Endothelial cell (in vitro differentiated cells): ENCODE results near the gene CSF1. TPM values are rescaled to one million over a fixed set of nuclear protein-coding genes. Genes with fewer than 3 reads are reported as not detected.

ENCODE experiments used
- DNase-seq: peaks from one replicate; pipeline ENCODE4 v3.0.0; 2021; ENCODE audit warnings: low spot score
- H3K27ac Mint-ChIP-seq: one replicate; pipeline ENCODE4 v1.8.0; 2021; ENCODE audit warnings: mixed read lengths, inconsistent platforms; ENCODE audit not compliant: unreplicated experiment
- H3K27me3 Mint-ChIP-seq: one replicate; pipeline ENCODE4 v1.8.0; 2021; ENCODE audit warnings: mild to moderate bottlenecking, moderate library complexity, mixed read lengths, inconsistent platforms; ENCODE audit not compliant: unreplicated experiment
- H3K36me3 Mint-ChIP-seq: one replicate; pipeline ENCODE4 v1.8.0; 2021; ENCODE audit warnings: mild to moderate bottlenecking, low read depth, mixed read lengths, inconsistent platforms; ENCODE audit not compliant: unreplicated experiment
- H3K4me1 Mint-ChIP-seq: one replicate; pipeline ENCODE4 v1.8.0; 2021; ENCODE audit warnings: mild to moderate bottlenecking, mixed read lengths, inconsistent platforms; ENCODE audit not compliant: unreplicated experiment
- H3K4me3 Mint-ChIP-seq: one replicate; pipeline ENCODE4 v1.8.0; 2021; ENCODE audit warnings: mild to moderate bottlenecking, mixed read lengths, inconsistent platforms; ENCODE audit not compliant: unreplicated experiment
- H3K9me3 Mint-ChIP-seq: one replicate; pipeline ENCODE4 v1.8.0; 2021; ENCODE audit warnings: mixed read lengths, inconsistent platforms; ENCODE audit not compliant: unreplicated experiment
- total RNA-seq: library from RNA; stranded (reverse); fragmentation: NEBNext Ultra II Directional; extraction: Animal tissue kit (Norgen Biotek cat#: 25700); gene quantifications from one replicate; pipeline ENCODE4 v1.2.1, GENCODE V29; 2021; ENCODE audit not compliant: unreplicated experiment
- TF ChIP-seq, protein P1 (sequence below): fragments of 200-600 bp; sonication (generic); IDR thresholded peaks from one replicate; pipeline ENCODE4 v1.5.0; 2021; ENCODE audit warnings: antibody characterized with exemption; ENCODE audit not compliant: unreplicated experiment

The CSF1 gene
- total RNA-seq, 1 donor from 2014 or later: 2.1 TPM

DNA sequence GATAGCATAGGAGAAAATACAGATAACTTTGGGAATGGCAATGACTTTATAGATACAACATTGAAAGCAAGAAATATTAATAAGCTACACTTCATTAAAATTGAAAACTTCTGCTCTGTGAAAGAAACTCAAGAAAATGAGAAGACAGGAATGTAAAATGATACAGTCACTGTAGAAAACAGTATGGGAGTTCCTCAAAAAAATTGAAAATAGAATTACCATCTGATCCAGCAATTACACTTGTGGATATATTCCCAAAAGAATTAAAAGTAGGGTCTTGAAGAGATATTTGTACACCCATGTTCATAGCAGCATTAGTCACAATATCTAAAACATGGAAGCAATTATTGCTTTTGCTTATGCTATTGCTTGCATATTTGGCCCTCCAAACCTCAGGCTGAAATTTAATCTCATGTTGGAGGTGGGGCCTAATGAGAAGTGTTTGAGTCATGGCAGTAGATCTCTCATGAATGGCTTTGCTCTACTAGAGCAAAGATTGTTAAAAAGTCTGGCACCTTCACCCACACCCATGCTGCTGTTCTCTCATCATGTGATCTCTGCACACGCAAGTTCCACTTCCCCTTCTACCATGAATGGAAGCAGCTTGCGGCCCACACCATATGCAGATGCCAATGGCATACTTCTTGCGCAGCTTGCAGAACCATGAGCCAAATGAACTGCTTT is 58.6 kb downstream of the CSF1 start:
- Mint-ChIP-seq H3K4me3 (no peak overlapping the region), H3K36me3 (no peaks in the 10 kb centered on the region), H3K9me3 (no peaks in the 10 kb centered on the region), H3K27ac (no peak overlapping the region), H3K27me3 (no peaks in the 10 kb centered on the region), H3K4me1 (no peaks in the 10 kb centered on the region)
- TF ChIP-seq, protein P1, sequence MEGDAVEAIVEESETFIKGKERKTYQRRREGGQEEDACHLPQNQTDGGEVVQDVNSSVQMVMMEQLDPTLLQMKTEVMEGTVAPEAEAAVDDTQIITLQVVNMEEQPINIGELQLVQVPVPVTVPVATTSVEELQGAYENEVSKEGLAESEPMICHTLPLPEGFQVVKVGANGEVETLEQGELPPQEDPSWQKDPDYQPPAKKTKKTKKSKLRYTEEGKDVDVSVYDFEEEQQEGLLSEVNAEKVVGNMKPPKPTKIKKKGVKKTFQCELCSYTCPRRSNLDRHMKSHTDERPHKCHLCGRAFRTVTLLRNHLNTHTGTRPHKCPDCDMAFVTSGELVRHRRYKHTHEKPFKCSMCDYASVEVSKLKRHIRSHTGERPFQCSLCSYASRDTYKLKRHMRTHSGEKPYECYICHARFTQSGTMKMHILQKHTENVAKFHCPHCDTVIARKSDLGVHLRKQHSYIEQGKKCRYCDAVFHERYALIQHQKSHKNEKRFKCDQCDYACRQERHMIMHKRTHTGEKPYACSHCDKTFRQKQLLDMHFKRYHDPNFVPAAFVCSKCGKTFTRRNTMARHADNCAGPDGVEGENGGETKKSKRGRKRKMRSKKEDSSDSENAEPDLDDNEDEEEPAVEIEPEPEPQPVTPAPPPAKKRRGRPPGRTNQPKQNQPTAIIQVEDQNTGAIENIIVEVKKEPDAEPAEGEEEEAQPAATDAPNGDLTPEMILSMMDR: no peak
- DNase-seq: no peak

DNA sequence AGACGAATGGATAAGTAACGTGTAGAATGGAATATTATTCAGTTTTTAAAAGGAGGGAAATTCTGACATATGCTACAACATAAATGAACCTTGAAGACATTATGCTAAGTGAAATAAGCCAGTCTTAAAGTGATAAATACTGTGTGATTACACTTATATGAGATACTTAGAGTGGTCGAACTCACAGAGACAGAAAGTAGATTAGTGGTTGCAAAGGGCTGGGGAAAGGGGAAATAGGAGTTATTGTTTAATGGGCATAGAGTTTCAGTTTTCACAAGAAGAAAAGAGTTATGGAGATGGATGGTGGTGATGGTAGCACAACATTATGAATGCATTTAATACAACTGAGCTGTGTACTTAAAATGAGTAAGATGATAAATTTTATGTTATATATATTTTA is 59.3 kb downstream of the CSF1 start:
- no peaks in the 10 kb centered on the region for H3K36me3 Mint-ChIP-seq
- no peaks in the 10 kb centered on the region for H3K27me3 Mint-ChIP-seq
- no peak overlapping the region for H3K4me3 Mint-ChIP-seq
- TF ChIP-seq, protein P1: no peak
- DNase-seq: no peak
- H3K27ac Mint-ChIP-seq: no peak overlapping the region
- H3K4me1 Mint-ChIP-seq: no peaks in the 10 kb centered on the region
- no peaks in the 10 kb centered on the region for H3K9me3 Mint-ChIP-seq

DNA sequence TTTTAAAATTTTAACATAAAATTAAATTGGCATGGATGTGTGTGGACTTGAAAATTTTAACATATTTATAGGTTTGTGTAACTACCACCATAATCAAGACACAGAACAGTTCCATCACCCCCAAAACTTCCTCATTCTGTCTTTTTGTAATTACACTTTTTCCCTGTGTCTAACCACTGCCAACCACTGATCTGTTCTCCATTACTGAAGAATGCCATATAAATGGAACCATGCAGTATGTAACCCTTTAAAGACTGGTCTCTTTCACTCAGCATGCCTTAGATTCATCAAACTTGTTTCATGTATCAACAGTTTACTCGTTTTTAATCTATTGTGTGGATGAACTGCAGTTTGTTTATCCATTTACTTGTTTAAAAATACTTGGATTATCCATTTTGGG is 60.9 kb downstream of the CSF1 start:
- no peaks in the 10 kb centered on the region for H3K4me1 Mint-ChIP-seq
- no peak overlapping the region for H3K27ac Mint-ChIP-seq
- TF ChIP-seq, protein P1: no peak
- H3K36me3 Mint-ChIP-seq: no peaks in the 10 kb centered on the region
- no peaks in the 10 kb centered on the region for H3K27me3 Mint-ChIP-seq
- H3K4me3 Mint-ChIP-seq: no peak overlapping the region
- no peaks in the 10 kb centered on the region for H3K9me3 Mint-ChIP-seq
- no peak for DNase-seq

DNA sequence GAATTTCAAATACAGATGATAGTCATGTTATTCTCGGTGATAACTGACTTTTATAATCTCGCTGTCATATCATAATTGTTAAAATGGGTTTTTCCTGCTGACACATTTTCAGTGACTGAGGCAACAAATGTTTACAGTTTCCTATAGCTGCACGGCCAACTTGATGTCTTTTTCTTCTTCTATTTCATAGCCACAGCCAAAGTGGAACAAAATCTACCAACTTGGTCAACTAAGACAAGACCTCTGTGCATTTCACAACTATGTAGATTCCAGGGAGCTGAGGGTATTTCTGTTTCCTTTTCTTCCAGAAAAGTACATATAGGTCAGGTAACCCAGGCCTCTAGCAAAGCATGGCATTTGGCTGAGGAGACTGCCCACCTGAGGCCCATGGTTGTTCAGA is 63.5 kb downstream of the CSF1 start:
- H3K9me3 Mint-ChIP-seq: no peaks in the 10 kb centered on the region
- H3K27me3 Mint-ChIP-seq: no peaks in the 10 kb centered on the region
- TF ChIP-seq, protein P1: no peak
- H3K27ac Mint-ChIP-seq: no peak overlapping the region
- no peak overlapping the region for H3K4me3 Mint-ChIP-seq
- H3K36me3 Mint-ChIP-seq: no peaks in the 10 kb centered on the region
- DNase-seq: no peak
- peaks cover 4% of the 10 kb centered on the region for H3K4me1 Mint-ChIP-seq

DNA sequence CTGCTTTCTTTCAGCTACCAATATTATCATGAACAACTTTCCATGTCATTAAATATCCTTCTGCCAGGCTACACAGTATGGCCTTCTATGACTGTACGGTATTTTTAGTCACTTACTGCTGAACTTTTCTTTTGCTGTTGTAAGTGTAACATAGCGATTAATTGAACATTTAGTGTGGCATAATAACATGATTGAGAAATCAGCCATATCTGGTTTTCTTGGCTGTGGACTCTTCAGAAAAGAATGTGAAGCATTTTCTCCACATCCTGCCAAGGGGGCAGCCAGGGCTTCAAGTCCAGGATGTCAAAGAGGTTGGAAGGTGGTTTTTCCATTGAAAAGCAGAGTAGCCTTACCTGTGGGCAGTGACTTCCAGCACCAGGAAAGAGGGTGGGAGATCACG is 65.1 kb downstream of the CSF1 start:
- no peaks in the 10 kb centered on the region for H3K9me3 Mint-ChIP-seq
- no peak for DNase-seq
- TF ChIP-seq, protein P1: no peak
- no peaks in the 10 kb centered on the region for H3K27me3 Mint-ChIP-seq
- H3K4me3 Mint-ChIP-seq: no peak overlapping the region
- H3K4me1 Mint-ChIP-seq: peaks cover 12% of the 10 kb centered on the region
- no peak overlapping the region for H3K27ac Mint-ChIP-seq
- H3K36me3 Mint-ChIP-seq: no peaks in the 10 kb centered on the region
